ACC112 (cell line): ENCODE results near the gene BICDL2.
A peak's percentile ranks its signal among the peaks of the same experiment; 100 is the strongest.

Experiments
- H2AFZ ChIP-seq: fragments of 200-600 bp; sonication (generic); one replicate; pipeline ENCODE4 v1.6.0; 2017; ENCODE audit warnings: antibody characterized with exemption, low read length; ENCODE audit not compliant: unreplicated experiment
- H3K27ac ChIP-seq: fragments of 200-600 bp; sonication (generic); 2 replicates; pipeline ENCODE4 v1.5.1; 2014; ENCODE audit warnings: low read depth, mild to moderate bottlenecking, antibody characterized with exemption, low read length, moderate library complexity
- H3K27me3 ChIP-seq: fragments of 200-600 bp; sonication (generic); 2 replicates; pipeline ENCODE4 v1.6.1; 2014; ENCODE audit warnings: mild to moderate bottlenecking, antibody characterized with exemption, low read length, moderate library complexity, mixed read lengths; ENCODE audit not compliant: insufficient read depth
- H3K36me3 ChIP-seq: fragments of 200-600 bp; sonication (generic); 2 replicates; pipeline ENCODE4 v1.6.1; 2016; ENCODE audit warnings: mild to moderate bottlenecking, antibody characterized with exemption, low read length, moderate library complexity, mixed read lengths; ENCODE audit not compliant: insufficient read depth
- H3K4me1 ChIP-seq: fragments of 200-600 bp; sonication (generic); one replicate; pipeline ENCODE4 v1.6.1; 2016; ENCODE audit warnings: low read length, mixed read lengths; ENCODE audit not compliant: insufficient read depth, unreplicated experiment, control insufficient read depth
- H3K4me3 ChIP-seq: fragments of 200-600 bp; sonication (generic); 2 replicates; pipeline ENCODE4 v1.5.1; 2014; ENCODE audit warnings: mild to moderate bottlenecking, low read depth, low read length
- H3K79me2 ChIP-seq: fragments of 200-600 bp; sonication (generic); one replicate; pipeline ENCODE4 v1.6.0; 2016; ENCODE audit warnings: low read length; ENCODE audit not compliant: control insufficient read depth, unreplicated experiment, insufficient read depth

BICDL2 gene

DNA sequence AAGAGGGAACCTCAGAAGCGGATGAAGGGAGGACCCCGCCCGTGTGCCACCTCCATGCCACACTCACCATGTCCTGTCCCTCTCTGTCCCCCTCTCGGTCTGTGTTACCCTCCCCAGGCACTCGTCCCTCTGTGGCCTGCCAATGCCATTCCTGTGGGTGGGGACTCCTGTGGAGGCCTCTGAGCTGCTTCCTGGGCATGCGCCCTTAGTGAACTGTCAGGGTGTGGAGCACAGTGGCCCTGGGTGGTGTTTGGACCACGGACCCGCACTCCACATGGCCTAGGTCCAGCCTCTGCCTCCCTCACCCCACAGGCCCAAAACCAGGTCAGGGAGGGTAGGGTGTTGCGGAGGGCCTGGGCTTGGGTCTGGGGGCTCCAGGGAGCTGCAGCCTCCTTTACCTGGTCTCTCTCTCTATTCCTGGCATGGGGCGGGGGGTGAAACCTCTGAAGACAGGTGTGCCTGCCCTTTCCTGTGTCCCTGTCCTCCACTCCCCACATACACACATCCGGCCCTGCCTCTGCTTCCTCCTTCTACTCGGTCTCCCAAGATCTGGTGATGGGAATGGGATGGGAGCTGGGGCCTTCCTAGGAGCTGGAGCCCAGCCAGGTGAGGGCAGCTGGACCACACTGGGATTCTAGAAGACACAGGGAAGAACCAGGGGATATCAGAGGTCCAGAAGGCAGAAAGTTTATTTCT, 45.0 kb downstream of the BICDL2 start:
- 0 out of 2 replicates have a peak, but pooled peaks cover 3% of the 10 kb centered on the region for H3K27me3 ChIP-seq
- no peaks in the 10 kb centered on the region for H3K36me3 ChIP-seq
- H3K4me3 ChIP-seq: no peak overlapping the region
- H3K79me2 ChIP-seq: no peaks in the 10 kb centered on the region
- no peak overlapping the region for H3K27ac ChIP-seq
- H3K4me1 ChIP-seq: no peaks in the 10 kb centered on the region
- no peak overlapping the region for H2AFZ ChIP-seq

DNA sequence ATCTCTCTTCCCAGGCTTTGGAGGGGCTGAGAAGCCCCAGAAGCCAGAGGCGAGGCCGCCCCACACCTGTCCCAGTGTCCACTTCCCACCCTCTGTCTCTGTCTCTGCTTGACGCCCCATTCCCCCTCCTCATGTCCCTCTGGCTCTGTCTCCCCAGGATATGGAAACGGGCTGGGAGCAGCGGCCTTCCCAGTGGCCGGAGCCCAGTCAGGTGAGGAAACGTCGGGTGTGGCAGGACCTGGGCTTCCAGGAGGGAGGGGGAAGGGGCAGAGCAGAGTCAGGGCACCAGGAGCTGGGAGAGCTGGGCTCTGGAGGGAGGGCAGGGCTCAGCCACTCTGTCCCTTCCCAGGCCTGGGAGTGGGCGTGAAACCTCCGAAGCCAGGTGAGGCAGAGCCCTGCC, 45.9 kb downstream of the BICDL2 start:
- Histone ChIP-seq H3K79me2 (no peaks in the 10 kb centered on the region), H2AFZ (no peak overlapping the region), H3K4me3 (no peak overlapping the region), H3K4me1 (no peaks in the 10 kb centered on the region), H3K27ac (no peak overlapping the region), H3K36me3 (no peaks in the 10 kb centered on the region), H3K27me3 (0 out of 2 replicates have a peak, but pooled peaks cover 3% of the 10 kb centered on the region)

DNA sequence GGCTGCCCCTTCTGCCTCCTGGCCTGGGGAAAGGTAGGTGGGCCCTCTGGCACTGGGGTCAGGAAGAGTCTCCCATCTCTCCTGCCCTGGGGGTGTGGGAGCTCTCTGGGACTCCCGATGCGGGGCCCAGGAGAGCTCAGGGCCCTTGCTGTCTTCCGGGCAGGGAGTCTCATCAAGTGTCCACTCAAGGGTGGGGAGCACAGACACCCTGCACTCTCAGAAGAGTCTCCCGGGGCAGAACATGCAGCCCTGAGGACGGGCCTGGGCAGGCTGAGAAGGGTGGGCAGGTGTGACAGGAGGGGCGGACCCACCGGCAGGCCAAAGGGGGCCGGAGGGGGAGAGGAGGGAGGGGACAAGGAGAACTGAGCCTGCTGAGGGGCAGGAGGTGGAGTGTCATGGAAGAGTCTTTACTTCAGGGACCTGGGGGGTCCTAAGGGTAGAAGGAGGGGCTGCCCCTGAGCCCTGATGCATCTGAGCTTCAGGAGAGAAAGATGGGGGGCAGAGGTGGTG, 48.1 kb downstream of the BICDL2 start:
- Histone ChIP-seq H3K4me3 (no peak overlapping the region), H3K27ac (no peak overlapping the region), H3K79me2 (no peaks in the 10 kb centered on the region), H2AFZ (no peak overlapping the region), H3K27me3 (0 out of 2 replicates have a peak, but pooled peaks cover 3% of the 10 kb centered on the region), H3K36me3 (no peaks in the 10 kb centered on the region), H3K4me1 (no peaks in the 10 kb centered on the region)

DNA sequence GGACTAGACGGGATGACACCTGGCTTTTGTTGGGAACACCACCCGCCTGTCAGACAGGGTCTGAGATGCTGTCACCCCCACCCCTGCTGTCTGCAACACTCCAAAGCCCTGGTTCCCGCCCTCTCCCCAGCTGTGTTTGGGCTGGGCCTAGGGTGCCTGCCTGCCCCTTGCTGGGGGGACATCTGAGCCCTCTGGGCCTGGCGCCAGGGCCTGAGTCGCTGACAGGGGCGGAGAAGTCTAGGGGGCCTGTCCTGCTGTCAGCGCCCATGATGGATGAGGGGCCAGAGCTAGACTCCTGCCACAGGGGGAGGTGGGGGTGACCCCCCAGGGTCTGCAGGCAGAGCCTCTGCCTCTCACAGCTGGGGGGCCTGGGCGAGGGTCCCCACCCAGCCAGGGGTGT, 48.9 kb downstream of the BICDL2 start:
- H3K27me3 ChIP-seq: 0 out of 2 replicates have a peak, but pooled peaks cover 3% of the 10 kb centered on the region
- H2AFZ ChIP-seq: no peak overlapping the region
- H3K4me1 ChIP-seq: no peaks in the 10 kb centered on the region
- H3K4me3 ChIP-seq: no peak overlapping the region
- no peaks in the 10 kb centered on the region for H3K79me2 ChIP-seq
- H3K27ac ChIP-seq: no peak overlapping the region
- H3K36me3 ChIP-seq: no peaks in the 10 kb centered on the region

DNA sequence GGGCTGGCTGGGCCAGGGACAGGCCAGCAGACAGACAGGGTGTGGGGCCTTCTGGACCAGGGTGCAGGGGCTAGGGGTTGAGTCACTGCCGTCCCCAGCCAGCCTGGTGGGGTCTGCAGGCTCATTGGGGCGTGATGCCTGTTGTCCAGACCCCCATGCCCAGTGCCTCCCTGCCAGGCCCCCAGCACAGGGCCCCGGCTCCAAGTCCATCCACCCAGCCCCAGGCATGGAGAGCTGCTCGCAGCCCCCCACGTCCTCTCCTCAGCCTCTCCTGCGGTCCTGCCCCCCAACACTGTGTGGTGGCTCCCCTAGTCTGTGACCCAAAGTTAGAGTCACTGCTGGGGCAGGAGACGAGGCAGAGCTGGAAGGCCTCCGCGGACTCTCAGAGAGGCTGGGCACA, 49.5 kb downstream of the BICDL2 start:
- no peak overlapping the region for H3K27ac ChIP-seq

DNA sequence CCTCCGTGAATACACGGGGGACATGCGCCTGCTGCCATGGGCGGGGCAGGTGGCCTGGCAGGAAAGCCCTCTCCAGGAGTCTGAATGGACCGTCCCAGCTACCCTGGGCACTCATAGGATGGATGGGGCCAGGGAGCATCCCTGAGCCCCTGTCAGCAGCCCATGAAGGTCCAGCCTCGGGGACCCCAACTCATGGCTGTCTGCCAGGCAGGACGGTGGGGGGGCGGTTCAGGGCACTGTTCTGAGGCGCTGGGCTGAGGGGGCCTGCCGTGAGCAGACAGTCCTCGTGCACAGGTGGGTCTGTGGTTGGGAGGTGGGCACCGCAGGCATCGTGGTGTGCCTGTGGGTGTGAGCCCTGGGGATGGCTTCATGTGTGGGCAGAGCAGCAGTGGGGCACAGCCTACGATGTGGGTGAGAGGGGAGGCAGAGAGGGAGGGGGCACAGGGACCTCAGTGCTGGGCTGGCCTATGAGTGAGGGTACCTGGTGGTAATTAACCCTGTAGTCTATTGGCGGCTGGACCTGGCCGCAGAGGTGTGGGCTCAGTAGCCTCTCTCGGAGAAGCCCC, 50.0 kb downstream of the BICDL2 start:
- Histone ChIP-seq H3K4me3 (no peak overlapping the region), H3K4me1 (no peaks in the 10 kb centered on the region), H3K36me3 (no peaks in the 10 kb centered on the region), H3K27ac (no peak overlapping the region), H3K27me3 (0 out of 2 replicates have a peak, but pooled peaks cover 3% of the 10 kb centered on the region), H2AFZ (no peak overlapping the region), H3K79me2 (no peaks in the 10 kb centered on the region)

More for the DNA sequence above, 49.5 kb downstream of the BICDL2 start:
- Histone ChIP-seq H3K4me1 (no peaks in the 10 kb centered on the region), H2AFZ (no peak overlapping the region), H3K36me3 (no peaks in the 10 kb centered on the region), H3K79me2 (no peaks in the 10 kb centered on the region), H3K4me3 (no peak overlapping the region), H3K27me3 (0 out of 2 replicates have a peak, but pooled peaks cover 3% of the 10 kb centered on the region)

DNA sequence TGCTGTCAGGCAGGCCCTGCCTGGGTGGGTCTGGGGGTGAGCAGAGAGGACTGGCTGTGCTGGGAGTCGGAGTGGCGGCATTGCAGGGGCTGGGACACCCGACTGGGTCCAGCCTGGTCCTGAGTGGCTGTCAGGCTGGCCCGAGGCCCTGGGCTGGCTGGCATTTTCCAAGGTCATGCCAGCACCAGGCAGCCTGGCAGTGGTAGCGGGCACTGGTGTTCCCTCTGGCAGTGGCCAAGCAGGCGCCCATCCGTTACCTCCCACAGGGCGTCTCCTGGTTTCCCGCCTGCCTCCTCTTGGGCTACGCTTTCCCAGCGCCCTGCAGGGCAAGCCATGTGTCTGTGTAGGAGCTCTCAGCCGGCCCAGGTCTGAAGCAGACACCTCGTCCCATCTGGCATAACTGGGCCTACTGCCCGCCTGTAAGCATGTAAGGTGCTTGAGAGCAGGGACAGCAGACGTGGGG, 50.8 kb downstream of the BICDL2 start:
- H3K27me3 ChIP-seq: 0 out of 2 replicates have a peak, but pooled peaks cover 3% of the 10 kb centered on the region
- H3K36me3 ChIP-seq: no peaks in the 10 kb centered on the region
- H3K4me3 ChIP-seq: no peak overlapping the region
- no peak overlapping the region for H2AFZ ChIP-seq
- H3K4me1 ChIP-seq: peaks cover 5% of the 10 kb centered on the region
- H3K27ac ChIP-seq: no peak overlapping the region
- H3K79me2 ChIP-seq: no peaks in the 10 kb centered on the region

DNA sequence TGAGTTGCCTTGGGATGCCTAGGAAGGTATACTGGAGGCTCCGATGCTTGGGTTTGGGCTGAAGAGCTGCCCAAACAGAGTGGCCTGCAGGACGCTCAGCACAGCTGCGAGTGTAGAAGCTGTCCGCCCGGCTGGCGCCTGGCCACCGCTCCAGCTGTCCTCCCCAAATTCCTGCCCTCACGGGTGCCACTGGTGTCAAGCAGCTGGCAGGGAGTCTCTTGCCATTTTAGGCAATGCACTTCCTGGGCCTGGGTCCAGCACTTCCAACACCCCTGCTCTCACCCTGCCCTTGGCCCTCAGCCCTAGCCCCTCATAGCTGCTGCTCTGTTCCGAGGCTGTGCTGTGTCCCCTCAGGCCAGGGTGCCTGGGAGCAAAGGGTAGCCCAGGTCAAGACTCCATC, 51.3 kb downstream of the BICDL2 start:
- H3K4me3 ChIP-seq: no peak overlapping the region
- no peak overlapping the region for H3K27ac ChIP-seq
- H3K79me2 ChIP-seq: no peaks in the 10 kb centered on the region
- H3K27me3 ChIP-seq: 0 out of 2 replicates have a peak, but pooled peaks cover 1% of the 10 kb centered on the region
- H3K36me3 ChIP-seq: no peaks in the 10 kb centered on the region
- no peak overlapping the region for H2AFZ ChIP-seq
- H3K4me1 ChIP-seq: peaks cover 7% of the 10 kb centered on the region

DNA sequence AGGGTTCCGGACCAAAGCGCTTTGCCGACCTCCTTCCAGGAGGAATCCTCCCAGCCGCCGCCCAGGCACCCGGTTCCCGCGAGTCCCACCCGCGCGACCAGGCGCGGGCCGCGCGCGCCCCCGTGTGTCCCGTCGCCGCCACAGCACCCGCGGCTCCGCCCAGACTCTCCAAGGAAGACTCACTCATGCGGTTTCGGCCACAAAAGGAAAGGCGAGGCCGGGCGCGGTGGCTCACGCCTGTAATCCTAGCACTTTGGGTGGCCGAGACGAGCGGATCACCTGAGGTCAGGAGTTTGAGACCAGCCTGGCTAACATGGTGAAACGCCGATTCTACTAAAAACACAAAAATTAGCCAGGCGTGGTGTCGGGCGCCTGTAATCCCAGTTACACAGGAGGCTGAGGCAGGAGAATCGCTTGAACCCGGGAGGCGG, 53.0 kb downstream of the BICDL2 start:
- H3K4me3 ChIP-seq: peak overlapping the region; percentile 32; the same call in 1 of the 2 replicates
- no peaks in the 10 kb centered on the region for H3K27me3 ChIP-seq
- peaks cover 7% of the 10 kb centered on the region for H3K79me2 ChIP-seq
- H2AFZ ChIP-seq: no peak overlapping the region
- no peaks in the 10 kb centered on the region for H3K36me3 ChIP-seq
- H3K27ac ChIP-seq: no peak overlapping the region
- H3K4me1 ChIP-seq: peaks cover 7% of the 10 kb centered on the region

DNA sequence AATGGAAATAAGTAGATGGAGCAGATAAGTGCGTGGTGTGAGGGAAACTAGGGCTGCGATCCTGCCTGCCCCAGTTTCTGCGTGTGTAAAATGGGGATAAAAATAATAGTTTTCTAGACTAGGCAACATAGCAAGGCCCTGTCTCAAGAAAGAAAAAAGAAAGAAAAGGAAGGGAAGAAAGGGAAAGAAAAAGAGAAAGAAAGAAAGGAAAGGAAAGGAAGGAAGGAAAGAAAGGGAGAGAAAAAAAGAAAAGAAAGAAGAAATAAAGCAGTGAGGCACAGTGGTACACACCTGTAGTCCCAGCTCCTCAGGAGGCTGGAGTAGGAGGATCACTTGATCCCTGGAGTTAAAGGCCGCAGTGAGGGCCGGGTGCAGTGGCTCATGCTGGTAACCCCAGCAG, 54.3 kb downstream of the BICDL2 start:
- Histone ChIP-seq H3K27me3 (no peaks in the 10 kb centered on the region), H3K4me3 (no peak overlapping the region), H2AFZ (no peak overlapping the region), H3K4me1 (peaks cover 7% of the 10 kb centered on the region), H3K79me2 (peaks cover 7% of the 10 kb centered on the region), H3K36me3 (no peaks in the 10 kb centered on the region), H3K27ac (no peak overlapping the region)

DNA sequence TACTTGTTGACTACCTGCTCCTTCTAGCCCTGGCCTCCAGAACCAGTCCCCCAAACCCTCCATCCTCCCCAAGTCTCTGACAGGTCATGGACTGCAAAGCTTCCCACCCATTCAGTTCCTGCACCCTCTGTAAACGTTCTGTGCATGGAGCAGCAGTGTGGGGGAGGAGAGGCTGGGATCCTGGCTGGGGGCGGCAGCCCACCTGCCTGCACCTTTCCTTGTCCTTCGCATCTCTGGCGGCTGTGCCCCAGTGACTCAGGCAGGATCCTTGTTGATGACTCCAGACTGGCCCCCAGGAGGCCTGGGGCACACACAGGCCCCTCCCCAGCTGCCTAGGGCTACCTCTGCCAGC, 54.9 kb downstream of the BICDL2 start:
- H3K79me2 ChIP-seq: peaks cover 7% of the 10 kb centered on the region
- H2AFZ ChIP-seq: no peak overlapping the region
- H3K27ac ChIP-seq: no peak overlapping the region
- H3K27me3 ChIP-seq: no peaks in the 10 kb centered on the region
- no peak overlapping the region for H3K4me3 ChIP-seq
- H3K4me1 ChIP-seq: peaks cover 7% of the 10 kb centered on the region
- H3K36me3 ChIP-seq: no peaks in the 10 kb centered on the region
